Kidney capillary endothelial cell (primary cell): ENCODE data around the gene DRG2.
A peak's percentile ranks its signal among the peaks of the same experiment; 100 is the strongest.

Experiments
- DNase-seq: peaks from one replicate; pipeline ENCODE4 v3.0.0-alpha.2; 2018; ENCODE audit warnings: low spot score

The DRG2 gene

GRCh38 chr17:18076936-18077335 lies 10.8 kb upstream of the DRG2 start:
- DNase-seq = no peak

GRCh38 chr17:18079543-18079942 lies 8.2 kb upstream of the DRG2 start:
- no peak for DNase-seq

GRCh38 chr17:18084256-18084655 lies 3.5 kb upstream of the DRG2 start:
- DNase-seq = no peak

GRCh38 chr17:18089613-18090012 lies 1.9 kb downstream of the DRG2 start:
- no peak for DNase-seq

- DNase-seq = peak; percentile 71
Observed at GRCh38 chr17:18093616-18094408, 6.1 kb downstream of the DRG2 start.

GRCh38 chr17:18094409-18094807 lies 6.7 kb downstream of the DRG2 start:
- DNase-seq = no peak

GRCh38 chr17:18099516-18099915 lies 11.8 kb downstream of the DRG2 start:
- no peak for DNase-seq

- DNase-seq = no peak
Observed at GRCh38 chr17:18100616-18101015, 12.9 kb downstream of the DRG2 start.

- no peak for DNase-seq
Observed at GRCh38 chr17:18101828-18102227, 14.1 kb downstream of the DRG2 start.

- no peak for DNase-seq
Observed at GRCh38 chr17:18102640-18103039, 14.9 kb downstream of the DRG2 start.

GRCh38 chr17:18105027-18105426 lies 17.3 kb downstream of the DRG2 start:
- DNase-seq = no peak

GRCh38 chr17:18105595-18105994 lies 17.8 kb downstream of the DRG2 start:
- DNase-seq = no peak

GRCh38 chr17:18106211-18106610 lies 18.5 kb downstream of the DRG2 start:
- no peak for DNase-seq

GRCh38 chr17:18107061-18107790 lies 19.5 kb downstream of the DRG2 start:
- no peak for DNase-seq

GRCh38 chr17:18107971-18108370 lies 20.2 kb downstream of the DRG2 start:
- no peak for DNase-seq

- DNase-seq = no peak
Observed at GRCh38 chr17:18108401-18109312, 20.9 kb downstream of the DRG2 start, which contains the start of gene MYO15A. MYO15A (plus strand) TSS chr17:18108756; CDS start chr17:18118801, 10,045 bp downstream.

- DNase-seq = no peak
Observed at GRCh38 chr17:18109935-18110485, 22.3 kb downstream of the DRG2 start.

GRCh38 chr17:18110636-18111145 lies 22.9 kb downstream of the DRG2 start:
- DNase-seq = no peak

- no peak for DNase-seq
Observed at GRCh38 chr17:18111330-18111971, 23.7 kb downstream of the DRG2 start.

GRCh38 chr17:18115517-18115916 lies 27.8 kb downstream of the DRG2 start:
- no peak for DNase-seq

GRCh38 chr17:18116078-18116477 lies 28.3 kb downstream of the DRG2 start:
- DNase-seq = no peak
